Prostate gland (tissue), 2 donors: ENCODE results near the gene CCNJL.

Experiments used
- POLR2A ChIP-seq: fragments of 450-650 bp; IDR thresholded peaks from one replicate; pipeline ENCODE4 v1.6.1; 2016; ENCODE audit warnings: antibody characterized with exemption, mild to moderate bottlenecking
- POLR2AphosphoS5 ChIP-seq: sonication (generic); formaldehyde crosslinking; IDR thresholded peaks from one replicate; pipeline ENCODE4 v1.6.1; 2017; ENCODE audit warnings: antibody characterized with exemption
- TF ChIP-seq, protein P1 (sequence below), 4 experiments: fragments of 200-600 bp in 2 of 4; fragments of 450-650 bp in 2 of 4; sonication (generic) in 2 of 4; IDR thresholded peaks; 1 replicate in 3 of 4; 2 replicates in 1 of 4; pipeline ENCODE4 v1.5.1; 2016 to 2019; ENCODE audit warnings: antibody characterized with exemption in 4 of 4, mild to moderate bottlenecking in 2 of 4, moderate library complexity in 2 of 4

DNA sequence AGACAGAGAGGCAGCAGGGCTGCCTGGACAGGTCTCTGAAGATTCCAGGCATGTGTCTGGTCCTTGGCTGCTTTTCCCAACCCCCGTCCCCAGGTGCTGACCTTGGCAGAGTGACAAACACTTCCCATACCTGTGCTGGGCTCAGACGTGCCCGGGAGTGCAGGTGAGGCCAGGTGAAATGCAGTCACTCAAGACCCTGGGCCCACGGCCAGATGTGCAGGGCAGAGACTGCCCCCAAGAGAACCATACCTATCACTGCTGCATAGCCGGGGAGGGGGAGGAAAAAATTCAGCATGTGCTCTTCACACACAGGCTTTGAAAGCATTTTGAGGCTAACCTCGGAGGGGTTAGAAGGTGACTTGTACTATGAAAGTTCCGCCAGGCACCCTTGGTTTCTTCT lies 22.6 kb downstream of the CCNJL start:
- TF ChIP-seq POLR2A (no peak), POLR2AphosphoS5 (no peak)
- TF ChIP-seq, protein P1, sequence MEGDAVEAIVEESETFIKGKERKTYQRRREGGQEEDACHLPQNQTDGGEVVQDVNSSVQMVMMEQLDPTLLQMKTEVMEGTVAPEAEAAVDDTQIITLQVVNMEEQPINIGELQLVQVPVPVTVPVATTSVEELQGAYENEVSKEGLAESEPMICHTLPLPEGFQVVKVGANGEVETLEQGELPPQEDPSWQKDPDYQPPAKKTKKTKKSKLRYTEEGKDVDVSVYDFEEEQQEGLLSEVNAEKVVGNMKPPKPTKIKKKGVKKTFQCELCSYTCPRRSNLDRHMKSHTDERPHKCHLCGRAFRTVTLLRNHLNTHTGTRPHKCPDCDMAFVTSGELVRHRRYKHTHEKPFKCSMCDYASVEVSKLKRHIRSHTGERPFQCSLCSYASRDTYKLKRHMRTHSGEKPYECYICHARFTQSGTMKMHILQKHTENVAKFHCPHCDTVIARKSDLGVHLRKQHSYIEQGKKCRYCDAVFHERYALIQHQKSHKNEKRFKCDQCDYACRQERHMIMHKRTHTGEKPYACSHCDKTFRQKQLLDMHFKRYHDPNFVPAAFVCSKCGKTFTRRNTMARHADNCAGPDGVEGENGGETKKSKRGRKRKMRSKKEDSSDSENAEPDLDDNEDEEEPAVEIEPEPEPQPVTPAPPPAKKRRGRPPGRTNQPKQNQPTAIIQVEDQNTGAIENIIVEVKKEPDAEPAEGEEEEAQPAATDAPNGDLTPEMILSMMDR (IDR thresholded peaks at IDR 0.05) = no peak
